GM18502 (cell line): ENCODE results near the gene SYT5.
"Not testable (repeated sequence)": the region's sequence is repeated elsewhere in the genome, so short reads cannot be mapped to it uniquely, and the experiment has no call there.

Experiments used
- ATAC-seq: cut with Tn5 transposase; IDR thresholded peaks from one replicate; pipeline ENCODE4 v1.9.1; 2021; ENCODE audit warnings: mild to moderate bottlenecking; ENCODE audit not compliant: unreplicated experiment, poor library complexity

Gene SYT5

GRCh38 chr19:55208880-55209692, 29.0 kb upstream of the SYT5 start, which contains the start of gene PTPRH:
Gene PTPRH, minus strand, starts transcription at chr19:55209501. Its CDS starts 68 bp downstream, at chr19:55209433.
- ATAC-seq = no peak

DNA sequence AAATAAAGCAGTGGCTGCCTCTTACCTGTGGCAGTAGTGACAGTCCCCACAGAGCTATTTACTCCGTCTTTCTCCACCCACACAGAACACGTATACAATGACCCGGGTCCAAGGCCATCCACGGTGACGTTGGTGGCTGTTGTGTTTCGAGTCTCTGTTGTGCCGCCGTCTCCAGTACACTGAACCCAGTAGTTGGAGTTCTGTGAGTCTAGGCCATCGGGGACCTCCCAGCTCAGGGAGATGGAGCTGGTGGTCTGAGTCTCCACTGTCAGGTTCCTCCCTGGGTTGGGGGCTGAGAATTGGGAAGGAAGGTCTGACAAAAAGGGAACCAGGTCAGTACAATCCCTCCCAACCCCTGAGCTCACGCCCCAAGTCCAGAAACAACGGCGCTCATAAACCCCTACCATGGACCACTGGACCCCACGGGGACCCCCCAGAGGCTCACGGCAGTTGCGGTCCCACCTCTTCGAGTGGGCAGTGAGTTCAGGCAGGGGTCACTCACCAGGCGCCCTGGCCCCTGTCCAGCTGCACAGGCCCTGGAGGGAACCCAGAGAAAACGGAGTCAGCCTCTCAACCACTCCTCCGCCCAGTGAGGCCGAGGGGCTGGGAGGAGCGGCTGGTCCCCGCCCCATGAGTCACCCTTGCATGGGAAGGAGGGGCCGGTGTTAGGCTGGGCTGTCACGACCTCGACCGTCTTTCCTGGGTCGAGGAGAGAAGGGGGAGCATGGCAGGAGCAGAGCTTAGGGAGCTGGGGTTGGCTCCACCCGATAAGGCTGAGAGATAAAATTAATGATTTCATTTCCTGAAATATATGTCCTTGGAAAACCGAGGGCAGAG, 26.8 kb upstream of the SYT5 start:
- no peak for ATAC-seq

GRCh38 chr19:55202199-55202598, 22.1 kb upstream of the SYT5 start:
- not testable (repeated sequence) for ATAC-seq

DNA sequence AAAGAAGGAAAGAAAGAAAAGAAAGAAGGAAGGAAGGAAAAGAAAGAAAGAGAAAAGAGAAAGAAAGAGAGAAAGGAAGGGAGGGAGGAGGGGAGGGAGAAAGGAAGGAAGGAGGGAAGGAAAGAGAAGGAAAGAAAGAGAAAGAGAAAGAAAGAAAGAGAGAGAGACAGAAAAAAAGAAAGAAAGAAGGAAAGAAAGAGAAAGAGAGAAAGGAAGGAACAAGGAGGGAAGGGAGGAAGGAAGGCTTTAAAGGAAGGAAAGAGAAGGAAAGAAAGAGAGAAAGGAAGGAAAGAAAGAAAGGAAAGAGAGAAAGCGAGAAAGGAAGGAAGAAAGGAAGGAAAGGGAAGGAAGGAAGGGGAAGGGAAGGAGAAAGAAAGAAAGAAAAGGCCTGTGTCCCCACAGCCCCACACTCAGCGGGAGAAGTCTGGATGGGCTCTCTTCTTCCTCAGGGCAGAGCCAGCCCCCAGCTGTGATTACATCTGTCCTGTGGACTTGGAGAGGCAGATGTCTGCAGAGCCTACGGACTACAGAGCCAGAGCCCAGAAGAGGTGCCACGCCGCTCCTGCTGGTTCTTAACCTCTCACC, 19.6 kb upstream of the SYT5 start:
- no peak for ATAC-seq

DNA sequence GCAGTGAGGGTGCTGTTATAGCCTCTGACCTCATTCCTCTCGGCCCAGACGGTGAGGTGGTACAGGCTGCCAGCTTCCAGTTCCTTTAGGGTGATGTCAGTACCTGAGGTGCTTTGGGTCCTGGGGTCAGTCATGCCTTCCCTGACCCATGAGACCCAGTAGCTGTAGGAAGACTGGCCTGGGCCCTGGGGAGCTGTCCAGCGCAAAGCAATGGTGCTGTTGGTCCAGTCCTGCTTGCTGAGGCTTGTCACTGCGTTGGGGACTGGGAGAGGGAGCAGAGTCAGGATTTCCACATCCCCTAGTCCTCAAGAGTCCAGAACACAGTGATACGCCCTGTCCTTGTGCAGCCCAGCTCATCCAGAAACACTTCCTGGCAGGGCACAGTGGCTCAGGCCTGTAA, 18.6 kb upstream of the SYT5 start:
- ATAC-seq = no peak

GRCh38 chr19:55197528-55197927, 17.4 kb upstream of the SYT5 start:
- ATAC-seq = no peak

- ATAC-seq = no peak
Measured at GRCh38 chr19:55196803-55197202, 16.7 kb upstream of the SYT5 start.

GRCh38 chr19:55193481-55193880, 13.4 kb upstream of the SYT5 start:
- ATAC-seq = no peak

DNA sequence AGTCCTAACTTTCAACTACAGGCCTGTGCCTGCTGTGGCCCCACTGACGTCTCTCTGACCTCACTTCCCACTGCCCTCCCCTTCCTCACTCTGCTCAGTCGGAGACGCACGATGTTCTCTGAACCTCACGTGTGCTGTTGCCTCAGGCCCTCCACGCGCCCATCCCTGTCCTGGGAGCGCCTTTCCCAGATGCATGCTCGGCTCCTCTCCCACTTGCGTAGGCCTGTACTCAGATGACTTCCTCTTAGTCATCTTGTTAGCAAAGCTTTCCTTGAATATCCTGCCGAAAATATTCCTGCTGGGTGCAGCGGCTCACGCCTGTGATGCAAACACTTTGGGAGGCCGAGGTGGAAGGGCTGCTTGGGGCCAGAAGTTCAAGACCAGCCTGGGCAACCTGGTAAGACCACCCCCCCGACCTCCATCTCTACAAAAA, 9.3 kb upstream of the SYT5 start:
- ATAC-seq = no peak

DNA sequence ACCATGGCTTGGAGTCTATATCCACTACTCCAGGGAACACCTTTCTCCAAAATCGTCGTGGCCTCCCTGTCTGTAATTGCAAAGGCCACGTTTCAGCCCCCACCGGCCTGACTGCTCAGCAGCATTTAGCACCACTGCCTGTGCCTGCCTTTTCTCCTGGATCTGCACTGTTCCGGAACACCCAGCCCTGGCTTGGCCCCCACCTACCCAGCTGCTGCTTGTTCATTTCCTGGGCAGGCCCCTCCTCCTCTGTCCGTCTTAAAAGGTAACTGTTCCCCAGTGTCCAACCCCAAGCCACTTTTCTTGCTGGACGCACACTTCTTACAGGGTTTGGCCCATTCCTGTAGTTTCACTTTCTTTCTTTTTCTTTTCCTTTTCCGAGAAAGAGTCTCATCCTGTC, 8.5 kb upstream of the SYT5 start:
- ATAC-seq = no peak

DNA sequence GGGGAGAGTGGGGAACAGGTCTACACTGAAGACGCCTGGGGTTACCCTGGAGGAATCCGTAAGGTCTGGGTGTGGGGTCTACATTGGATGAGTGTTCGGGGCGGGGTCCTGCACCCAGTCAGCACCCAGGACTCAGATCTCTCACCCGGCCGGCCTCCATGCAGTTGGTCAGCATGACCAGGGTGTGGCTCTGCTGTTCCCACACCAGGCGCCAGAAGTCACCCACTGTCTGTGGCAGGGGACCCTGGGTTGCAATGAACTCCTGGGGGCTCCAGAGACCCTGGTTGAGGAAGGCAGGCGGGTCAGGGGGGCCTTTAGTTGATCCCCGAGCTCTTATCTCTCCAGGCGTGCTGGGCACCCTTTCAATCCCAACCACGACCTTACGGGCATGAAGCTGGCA, 6.0 kb upstream of the SYT5 start:
- no peak for ATAC-seq

DNA sequence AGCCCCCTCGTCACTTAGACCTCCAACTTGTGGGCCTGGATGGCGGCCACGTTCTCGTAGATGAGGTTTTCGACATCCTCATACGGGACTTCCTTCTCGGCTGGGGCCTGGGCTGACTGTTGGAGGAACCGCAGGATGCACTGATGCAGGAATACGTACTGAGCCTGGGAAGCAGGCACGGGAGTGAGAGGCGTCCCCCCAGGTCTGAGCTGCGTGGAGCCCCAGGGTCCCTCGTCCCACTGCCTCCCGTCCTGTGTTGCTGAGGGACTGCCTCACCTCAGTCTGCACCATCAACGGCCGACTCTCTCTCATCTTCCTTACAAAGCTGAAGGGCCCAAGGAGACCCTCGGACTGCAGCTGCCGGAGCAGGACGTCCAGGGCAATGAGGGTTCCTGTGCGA, 1.7 kb upstream of the SYT5 start:
- ATAC-seq = no peak

- peak; percentile 71 for ATAC-seq
Measured at GRCh38 chr19:55178781-55179599, 1.1 kb downstream of the SYT5 start.

DNA sequence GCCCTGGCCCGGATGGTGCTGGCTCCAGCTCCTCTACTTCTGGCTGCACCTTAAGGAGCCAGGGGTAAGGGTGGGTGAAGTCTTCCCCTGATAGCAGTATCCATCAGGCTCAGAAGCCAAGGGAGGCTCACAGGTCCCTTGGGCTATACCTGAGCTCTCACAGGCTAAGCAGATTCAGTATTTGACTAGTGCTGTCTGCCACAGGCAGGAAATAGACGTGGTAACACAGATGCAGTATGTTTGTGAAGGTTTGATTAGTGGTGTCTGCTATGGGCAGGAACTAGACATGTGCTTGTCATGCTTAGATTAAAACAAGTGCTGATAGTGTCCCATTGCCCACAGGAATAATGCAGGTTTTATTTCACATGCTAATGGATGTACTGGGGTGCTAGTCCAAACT, 4.0 kb downstream of the SYT5 start:
- no peak for ATAC-seq

DNA sequence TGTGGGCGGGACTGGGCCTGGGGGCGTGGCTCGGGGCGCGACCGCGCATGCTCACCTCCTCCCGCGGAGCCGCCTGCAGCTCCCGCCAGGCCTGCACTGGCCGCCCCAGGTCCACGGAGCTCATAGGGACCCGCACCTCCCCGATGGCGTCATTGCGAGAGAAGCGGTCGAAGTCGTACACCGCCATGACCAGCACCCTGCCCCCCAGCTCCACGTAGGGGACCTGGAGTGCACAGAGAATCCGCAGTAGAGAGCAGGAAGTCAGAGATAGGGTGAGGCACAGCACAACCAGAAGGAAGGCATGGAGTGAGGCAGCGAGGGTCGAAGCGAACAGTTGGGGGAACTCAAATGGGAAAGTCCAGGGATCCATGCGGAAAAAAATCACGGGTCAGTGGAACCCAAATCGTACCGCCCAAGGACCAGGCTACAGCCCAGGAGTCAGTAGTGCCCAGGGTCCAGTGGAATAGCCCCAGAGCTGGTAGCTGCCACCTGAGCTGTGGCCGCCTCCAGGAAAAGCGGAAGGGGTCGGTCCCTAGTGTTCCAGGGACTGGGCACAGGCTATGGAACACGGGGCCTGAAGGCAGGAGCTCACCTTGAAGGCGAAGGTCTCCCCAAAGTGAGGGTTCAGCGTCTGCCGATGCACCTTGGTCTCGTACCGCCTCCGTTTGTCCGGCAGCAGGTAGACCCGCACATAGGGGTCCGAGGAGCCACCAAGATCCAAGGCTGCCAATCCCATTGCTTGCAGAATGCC, 4.8 kb downstream of the SYT5 start:
- ATAC-seq = no peak

DNA sequence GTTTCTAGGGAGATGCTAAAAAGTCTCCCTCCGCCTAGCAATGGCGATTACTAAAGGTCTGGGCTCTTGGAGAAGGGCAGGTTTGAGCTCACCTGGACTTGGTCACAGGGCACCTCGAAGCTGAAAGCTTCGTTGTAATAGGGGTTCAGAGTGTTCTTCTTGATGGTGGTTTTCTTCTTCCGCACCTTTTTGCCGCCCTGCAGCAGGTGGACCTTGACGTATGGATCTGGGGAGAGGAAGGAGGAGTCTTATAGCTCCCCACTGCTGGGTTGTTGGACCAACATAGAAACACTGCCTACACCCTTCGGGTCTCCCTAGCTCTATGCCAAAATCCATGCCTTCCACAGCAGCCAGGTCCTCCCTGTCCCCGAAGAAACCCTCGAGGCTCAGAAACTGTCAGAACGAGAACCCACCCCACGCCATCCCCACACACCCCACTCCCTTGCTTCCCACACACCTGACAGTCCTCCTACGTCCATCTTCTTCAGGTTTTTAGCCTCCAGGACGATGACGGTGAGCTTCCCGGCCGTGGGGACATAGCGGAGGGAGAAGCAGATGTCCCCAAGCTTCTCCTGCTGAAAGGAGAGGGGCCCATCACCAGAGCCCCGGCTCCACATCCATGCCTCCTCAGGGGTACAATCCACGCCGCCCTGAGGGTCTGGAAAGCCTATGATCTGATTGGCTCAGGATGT, 5.5 kb downstream of the SYT5 start:
- ATAC-seq = no peak

GRCh38 chr19:55173714-55174409, 6.2 kb downstream of the SYT5 start:
- ATAC-seq = no peak

DNA sequence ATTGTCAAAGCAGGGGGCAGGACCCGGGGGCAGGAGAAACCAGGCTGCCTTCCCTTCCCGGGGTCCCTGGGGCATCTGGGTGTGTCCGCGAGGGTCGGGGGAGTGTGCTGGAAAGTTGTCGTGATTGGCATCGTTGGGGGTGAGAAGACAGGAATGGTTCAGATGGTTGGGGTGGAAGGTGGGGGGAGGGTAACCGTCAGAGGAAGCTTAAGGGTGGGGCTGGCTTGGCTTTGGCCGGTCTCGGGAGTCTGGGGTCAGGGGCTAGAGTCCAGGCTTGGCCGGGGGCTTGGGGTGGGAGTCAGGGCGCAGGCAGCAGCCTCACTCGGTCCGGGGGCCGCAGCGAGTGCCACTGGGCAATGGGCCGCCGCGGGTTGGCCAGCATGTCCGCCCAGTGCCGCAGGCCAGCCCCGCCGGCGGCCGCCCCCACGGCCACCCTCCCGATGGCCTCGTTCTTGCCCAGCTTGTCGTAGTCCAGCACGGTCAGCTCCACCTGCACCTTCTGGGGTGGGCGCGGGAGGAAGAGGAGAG, 6.8 kb downstream of the SYT5 start:
- ATAC-seq = no peak
